Right kidney (tissue), 1 donor: Measurements from ENCODE around the gene PANX2.
"Not testable (repeated sequence)": the region's sequence is repeated elsewhere in the genome, so short reads cannot be mapped to it uniquely, and the experiment has no call there.

Experiments used
- DNase-seq: peaks from one replicate; pipeline ENCODE4 v3.0.0-alpha.2; 2016

The PANX2 gene

GRCh38 chr22:50147258-50148165 is 23.0 kb upstream of the PANX2 start:
- not testable (repeated sequence) for DNase-seq

- DNase-seq, result no peak
These were observed 22.4 kb upstream of the PANX2 start for GRCh38 chr22:50148166-50148500.

GRCh38 chr22:50148991-50149721 is 21.4 kb upstream of the PANX2 start:
- DNase-seq, result no peak

- no peak for DNase-seq
These were observed 20.1 kb upstream of the PANX2 start for GRCh38 chr22:50150161-50151129.

GRCh38 chr22:50151571-50152537 is 18.7 kb upstream of the PANX2 start:
- DNase-seq, result no peak

- DNase-seq, result no peak
These were observed 17.3 kb upstream of the PANX2 start for GRCh38 chr22:50153056-50153755.

GRCh38 chr22:50153756-50154140 is 16.8 kb upstream of the PANX2 start:
- no peak for DNase-seq

GRCh38 chr22:50157709-50158375 is 12.7 kb upstream of the PANX2 start:
- no peak for DNase-seq

- DNase-seq, result no peak
These were observed 9.6 kb upstream of the PANX2 start for GRCh38 chr22:50160947-50161346.

- DNase-seq, result no peak
These were observed 8.8 kb upstream of the PANX2 start for GRCh38 chr22:50161508-50162390.

- no peak for DNase-seq
These were observed 8.1 kb upstream of the PANX2 start for GRCh38 chr22:50162391-50162956.

GRCh38 chr22:50165436-50166123 is 5.0 kb upstream of the PANX2 start:
- DNase-seq, result no peak

- DNase-seq, result no peak
These were observed 2.6 kb upstream of the PANX2 start for GRCh38 chr22:50167689-50168489.

- DNase-seq, result not testable (repeated sequence)
These were observed 1.9 kb upstream of the PANX2 start for GRCh38 chr22:50168490-50169180.

GRCh38 chr22:50169181-50169759 is 1.3 kb upstream of the PANX2 start:
- DNase-seq, result no peak

GRCh38 chr22:50169774-50170341 is 673 bp upstream of the PANX2 start:
- no peak for DNase-seq
